ENCODE results near the gene CFAP221. TPM values are rescaled to one million over a fixed set of nuclear protein-coding genes. Genes with fewer than 3 reads are reported as not detected.

The CFAP221 gene
- polyA plus RNA-seq, 2 of the 4 experiments (the other 2 are of a cell fraction), result 0.17 to 0.30 TPM

DNA sequence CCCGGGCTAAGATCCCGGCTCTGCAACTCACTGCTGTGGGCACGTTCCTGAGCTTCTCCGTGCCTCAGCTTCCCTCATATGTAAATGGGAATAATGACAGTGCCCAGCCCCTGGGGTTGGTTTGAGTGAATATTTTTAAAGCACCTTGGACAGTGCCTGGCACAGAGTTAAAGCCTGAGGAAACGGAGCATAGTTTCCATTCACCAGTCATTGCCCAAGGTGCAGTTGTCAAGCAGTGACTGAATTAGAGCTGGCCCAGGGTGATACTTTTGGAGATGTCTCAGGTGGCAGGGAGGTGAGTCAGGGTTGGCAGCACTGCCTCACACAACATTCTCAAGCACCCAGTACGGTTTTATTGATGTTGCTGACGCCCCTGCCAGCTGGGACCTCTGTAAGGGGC is 146.9 kb downstream of the CFAP221 start:
- DNase-seq (ENCODE audit: low read depth in 1 of 2, low spot score in 1 of 2) (no peak), FAIRE-seq (no peak), ATAC-seq (no peak)
- POLR2A ChIA-PET, result no interaction called here
- Histone ChIP-seq H3K4me2 (no peak overlapping the region), H3K4me3 (no peak overlapping the region), H3K27ac (no peak overlapping the region), H3K9me3 (no peaks in the 10 kb centered on the region), H3K4me1 (no peaks in the 10 kb centered on the region)
- no peak for TF ChIP-seq ESRRA (IDR thresholded peaks at IDR 0.05; ENCODE audit: borderline replicate concordance, low read length)
- TF ChIP-seq BHLHE40 (IDR thresholded peaks at IDR 0.05; ENCODE audit: low read depth, low read length), result no peak
- no peak for TF ChIP-seq CEBPB (IDR thresholded peaks at IDR 0.05)
- CTCF ChIA-PET, result interaction anchor here (1.5 kb wide), 1 partner anchor 50 kb away, joined by 5 read pairs; no protein-coding TSS in a partner anchor
- 91% methylated on average over 5 of the region's 7 CpGs for WGBS (ENCODE audit: missing lambda C conversion rate)

DNA sequence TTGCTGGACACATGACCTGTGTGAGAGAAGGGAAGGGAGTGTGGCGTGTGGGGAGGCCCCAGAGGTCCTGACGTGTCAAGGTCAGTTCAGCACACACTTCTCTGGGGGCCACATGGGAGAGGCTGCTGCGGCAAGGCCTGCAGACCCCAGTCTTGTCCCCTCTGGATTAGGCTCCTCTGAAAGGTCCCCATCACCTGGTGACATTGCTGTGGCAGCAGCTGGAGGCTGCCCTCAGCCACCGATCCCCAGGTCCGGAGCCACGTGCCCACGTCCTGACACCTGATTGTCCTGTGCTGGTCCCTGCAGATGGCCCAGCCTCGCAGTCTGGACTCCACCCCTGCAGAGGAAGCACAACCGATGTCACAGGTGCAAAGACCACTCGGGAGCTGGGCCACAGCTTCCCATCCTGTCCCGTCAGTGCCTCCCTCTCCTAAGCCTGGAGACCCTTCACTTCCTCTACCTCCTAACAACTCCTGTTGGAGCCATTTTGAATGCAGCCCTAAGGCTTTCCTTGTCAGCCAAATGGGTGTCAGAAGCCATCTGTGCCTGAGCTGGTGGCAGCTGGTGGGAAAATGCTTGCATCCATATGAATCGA is 147.5 kb downstream of the CFAP221 start:
- CTCF ChIA-PET, result interaction anchor here (1.2 to 1.5 kb wide), 3 partner anchors 11 to 131 kb away, joined by 3 to 5 read pairs (median 4); no protein-coding TSS in a partner anchor
- 78% methylated on average over 12 of the region's 12 CpGs for WGBS (ENCODE audit: missing lambda C conversion rate)
- DNase-seq (ENCODE audit: low read depth in 1 of 2, low spot score in 1 of 2), result no peak

GRCh38 chr2:119692310-119692709 is 148.1 kb downstream of the CFAP221 start:
- H3K4me3 ChIP-seq, result no peak overlapping the region
- TF ChIP-seq HOXA7 (CRISPR knock-in tag; IDR thresholded peaks at IDR 0.05), result no peak
- no peak for TF ChIP-seq JUN (IDR thresholded peaks at IDR 0.05)
- no peak for TF ChIP-seq RCOR1 (IDR thresholded peaks at IDR 0.05; ENCODE audit: low read depth, low read length)
- TF ChIP-seq ZNF302 (CRISPR knock-in tag; IDR thresholded peaks at IDR 0.05), result no peak
- TF ChIP-seq MYC (IDR thresholded peaks at IDR 0.05; ENCODE audit: borderline replicate concordance, low read length), result no peak
- TF ChIP-seq FOSL2 (IDR thresholded peaks at IDR 0.05), result no peak
- no peak for TF ChIP-seq FOSL2 (CRISPR knock-in tag; IDR thresholded peaks at IDR 0.05)
- TF ChIP-seq CHD2 (IDR thresholded peaks at IDR 0.05; ENCODE audit: low read length, partially characterized antibody), result no peak
- TF ChIP-seq HOXB13 (CRISPR knock-in tag; IDR thresholded peaks at IDR 0.05; ENCODE audit: low read depth), result no peak
- TF ChIP-seq ZC3H11A (IDR thresholded peaks at IDR 0.05), result no peak
- TF ChIP-seq NR3C1 (IDR thresholded peaks at IDR 0.05), result no peak
- no peak for TF ChIP-seq HOXB5 (CRISPR knock-in tag; IDR thresholded peaks at IDR 0.05)
- no peak for TF ChIP-seq RARB (CRISPR knock-in tag; IDR thresholded peaks at IDR 0.05)
- no peak for TF ChIP-seq EP300 (IDR thresholded peaks at IDR 0.05)
- no peak for TF ChIP-seq TP53 (CRISPR knock-in tag; IDR thresholded peaks at IDR 0.05)
- TF ChIP-seq CBX2 (IDR thresholded peaks at IDR 0.05; ENCODE audit: borderline replicate concordance, low read depth), result no peak
- no peak overlapping the region for H3K27ac ChIP-seq
- H3K4me2 ChIP-seq, result no peak overlapping the region
- H3K4me1 ChIP-seq, result no peaks in the 10 kb centered on the region
- 92% methylated on average over 7 of the region's 7 CpGs for WGBS (ENCODE audit: missing lambda C conversion rate)
- ATAC-seq, result no peak
- no peaks in the 10 kb centered on the region for H3K9me3 ChIP-seq
- ChIA-PET POLR2A (interaction anchor here (1.0 kb wide), 1 partner anchor 13 kb away, joined by 3 read pairs; the partner anchor contains the start of gene TMEM177), CTCF (interaction anchor here (1.2 to 1.5 kb wide), 3 partner anchors 11 to 131 kb away, joined by 3 to 5 read pairs (median 4); no protein-coding TSS in a partner anchor)
- FAIRE-seq, result no peak
- DNase-seq (ENCODE audit: low read depth in 1 of 2, low spot score in 1 of 2), result no peak

More for the DNA sequence above, 147.5 kb downstream of the CFAP221 start:
- no peak overlapping the region for H3K4me3 ChIP-seq
- H3K4me2 ChIP-seq, result no peak overlapping the region
- FAIRE-seq, result no peak
- no peak for TF ChIP-seq ZSCAN20 (CRISPR knock-in tag; IDR thresholded peaks at IDR 0.05)
- TF ChIP-seq JUNB (IDR thresholded peaks at IDR 0.05), result no peak
- TF ChIP-seq RARB (CRISPR knock-in tag; IDR thresholded peaks at IDR 0.05), result no peak
- no peak for TF ChIP-seq JUN (IDR thresholded peaks at IDR 0.05)
- TF ChIP-seq HEYL (CRISPR knock-in tag; IDR thresholded peaks at IDR 0.05), result no peak
- TF ChIP-seq HOXA7 (CRISPR knock-in tag; IDR thresholded peaks at IDR 0.05), result no peak
- no peak for TF ChIP-seq MAZ (IDR thresholded peaks at IDR 0.05; ENCODE audit: borderline replicate concordance, low read depth, low read length)
- ATAC-seq, result no peak
- no peaks in the 10 kb centered on the region for H3K9me3 ChIP-seq
- no peak overlapping the region for H3K27ac ChIP-seq
- POLR2A ChIA-PET, result interaction anchor here (1.0 kb wide), 1 partner anchor 13 kb away, joined by 3 read pairs; the partner anchor contains the start of gene TMEM177
- no peaks in the 10 kb centered on the region for H3K4me1 ChIP-seq

GRCh38 chr2:119692954-119693353 is 148.7 kb downstream of the CFAP221 start:
- H3K9me3 ChIP-seq, result no peaks in the 10 kb centered on the region
- no peak overlapping the region for H3K4me3 ChIP-seq
- no peak overlapping the region for H3K27ac ChIP-seq
- FAIRE-seq (no peak), ATAC-seq (no peak), DNase-seq (ENCODE audit: low read depth in 1 of 2, low spot score in 1 of 2) (no peak)
- WGBS (ENCODE audit: missing lambda C conversion rate), result 63% methylated on average over 6 of the region's 7 CpGs
- TF ChIP-seq SREBF2 (IDR thresholded peaks at IDR 0.05) (no peak), RFX5 (IDR thresholded peaks at IDR 0.05) (no peak), JUN (IDR thresholded peaks at IDR 0.05) (no peak), HOXB5 (CRISPR knock-in tag; IDR thresholded peaks at IDR 0.05) (no peak), MAX (IDR thresholded peaks at IDR 0.05) (no peak), KDM1A (IDR thresholded peaks at IDR 0.05; ENCODE audit: low read depth) (no peak), ZC3H11A (IDR thresholded peaks at IDR 0.05) (no peak), EHMT2 (IDR thresholded peaks at IDR 0.05; ENCODE audit: low read depth) (no peak), PHF8 (IDR thresholded peaks at IDR 0.05; ENCODE audit: borderline replicate concordance, low read depth) (no peak), HDAC2 (IDR thresholded peaks at IDR 0.05) (no peak), EP300 (IDR thresholded peaks at IDR 0.05) (no peak), RARB (CRISPR knock-in tag; IDR thresholded peaks at IDR 0.05) (no peak), JUNB (IDR thresholded peaks at IDR 0.05) (no peak), RAD21 (conservative IDR thresholded peaks at IDR 0.05 in 1 of 2, IDR thresholded peaks at IDR 0.05 in 1 of 2) (no peak)
- ChIA-PET CTCF (interaction anchor here (1.3 to 1.5 kb wide), 2 partner anchors 52 to 130 kb away, joined by 3 to 5 read pairs; no protein-coding TSS in a partner anchor), POLR2A (no interaction called here)
- no peak overlapping the region for H3K4me2 ChIP-seq
- no peaks in the 10 kb centered on the region for H3K4me1 ChIP-seq

Data from A549 (cell line).